ENCODE measurements around the gene PECR.
A peak's percentile ranks its signal among the peaks of the same experiment; 100 is the strongest.
"Not testable (repeated sequence)": the region's sequence is repeated elsewhere in the genome, so short reads cannot be mapped to it uniquely, and the experiment has no call there.

The PECR gene

GRCh38 chr2:216012830-216013079 lies 68.9 kb downstream of the PECR start:
- no peaks in the 10 kb centered on the region for H3K27me3 ChIP-seq (replicated peaks; ENCODE audit: insufficient read depth, low read length)
- H3K9ac ChIP-seq (ENCODE audit: low read length): peak overlapping the region; percentile 82
- H3K79me2 ChIP-seq (ENCODE audit: low read length): peaks cover 52% of the 10 kb centered on the region
- peak overlapping the region; percentile 65 for H2AFZ ChIP-seq (ENCODE audit: low read length)
- H3F3A ChIP-seq (ENCODE audit: insufficient read depth, low read length): peaks cover 42% of the 10 kb centered on the region
- peak overlapping the region; percentile 94 for H3K4me3 ChIP-seq (ENCODE audit: low read length)
- TF ChIP-seq CTCF (IDR thresholded peaks at IDR 0.05; ENCODE audit: low read length) (no peak), EZH2phosphoT487 (IDR thresholded peaks at IDR 0.05; ENCODE audit: low read length) (no peak), EZH2 (optimal IDR thresholded peaks at IDR 0.05; ENCODE audit: low read depth, low read length) (no peak)
- peak overlapping the region; percentile 60; the same call in 1 of the 2 replicates for H3K27ac ChIP-seq (ENCODE audit: low read length)
- no peak for DNase-seq
- no peaks in the 10 kb centered on the region for H3K9me2 ChIP-seq (replicated peaks; ENCODE audit: insufficient read depth, low read length)
- H3K9me3 ChIP-seq (replicated peaks; ENCODE audit: insufficient read depth, low read length): no peaks in the 10 kb centered on the region
- no peaks in the 10 kb centered on the region for H3K36me3 ChIP-seq (replicated peaks; ENCODE audit: insufficient read depth, low read length)
- peak overlapping the region; percentile 62 for H3K4me2 ChIP-seq (ENCODE audit: low read depth, low read length)
- H4K20me1 ChIP-seq (ENCODE audit: insufficient read depth, low read length): no peaks in the 10 kb centered on the region
- peaks cover 33% of the 10 kb centered on the region for H3K4me1 ChIP-seq (ENCODE audit: low read length)

DNA sequence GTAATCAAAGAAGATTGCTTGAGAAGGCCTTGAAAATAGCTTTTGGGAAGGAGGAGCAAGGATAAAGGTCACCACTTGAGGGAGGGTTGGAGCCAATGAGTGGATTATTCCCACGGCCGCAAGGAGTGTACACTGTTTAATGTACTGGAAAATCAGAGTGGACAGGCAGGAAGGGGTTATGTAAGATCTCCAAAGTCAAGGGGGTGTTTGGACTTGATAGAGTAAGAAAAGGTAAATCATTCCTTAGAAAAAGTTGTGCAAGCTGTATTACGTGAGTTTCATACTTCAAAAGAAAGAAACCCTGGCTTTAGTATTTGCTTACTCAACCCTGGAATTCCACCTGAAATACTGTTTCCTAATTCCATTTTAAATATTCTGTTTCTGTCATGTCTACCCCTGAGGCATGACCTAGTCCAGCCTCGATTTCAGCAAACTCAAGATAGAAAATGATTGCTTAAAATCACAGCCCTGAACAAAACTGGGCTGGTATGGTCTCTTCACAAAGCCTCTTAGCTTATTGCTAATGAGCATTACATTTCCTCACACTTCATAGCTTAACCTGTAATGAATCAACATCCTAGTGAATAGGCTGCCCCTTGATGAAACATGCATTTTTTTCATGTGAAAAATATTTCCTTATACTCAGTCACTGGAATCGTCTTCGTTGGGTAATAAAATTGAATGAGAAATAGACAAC lies 69.3 kb downstream of the PECR start:
- no peak for DNase-seq
- H3K27me3 ChIP-seq (replicated peaks; ENCODE audit: insufficient read depth, low read length): no peaks in the 10 kb centered on the region
- no peaks in the 10 kb centered on the region for H3K9me2 ChIP-seq (replicated peaks; ENCODE audit: insufficient read depth, low read length)
- H3K9ac ChIP-seq (ENCODE audit: low read length): peak overlapping the region; percentile 82
- peaks cover 52% of the 10 kb centered on the region for H3K79me2 ChIP-seq (ENCODE audit: low read length)
- peaks cover 32% of the 10 kb centered on the region for H3K4me1 ChIP-seq (ENCODE audit: low read length)
- no peaks in the 10 kb centered on the region for H3K36me3 ChIP-seq (replicated peaks; ENCODE audit: insufficient read depth, low read length)
- no peak for TF ChIP-seq EZH2phosphoT487 (IDR thresholded peaks at IDR 0.05; ENCODE audit: low read length)
- no peak for TF ChIP-seq CTCF (IDR thresholded peaks at IDR 0.05; ENCODE audit: low read length)
- no peak for TF ChIP-seq EZH2 (optimal IDR thresholded peaks at IDR 0.05; ENCODE audit: low read depth, low read length)
- H3F3A ChIP-seq (ENCODE audit: insufficient read depth, low read length): peaks cover 37% of the 10 kb centered on the region
- peak overlapping the region; percentile 94 for H3K4me3 ChIP-seq (ENCODE audit: low read length)
- H4K20me1 ChIP-seq (ENCODE audit: insufficient read depth, low read length): no peaks in the 10 kb centered on the region
- H3K27ac ChIP-seq (ENCODE audit: low read length): peak overlapping the region; percentile 60; the same call in 1 of the 2 replicates
- H3K9me3 ChIP-seq (replicated peaks; ENCODE audit: insufficient read depth, low read length): no peaks in the 10 kb centered on the region
- peak overlapping the region; percentile 65; the same call in 1 of the 2 replicates for H2AFZ ChIP-seq (ENCODE audit: low read length)
- peak overlapping the region; percentile 62 for H3K4me2 ChIP-seq (ENCODE audit: low read depth, low read length)

DNA sequence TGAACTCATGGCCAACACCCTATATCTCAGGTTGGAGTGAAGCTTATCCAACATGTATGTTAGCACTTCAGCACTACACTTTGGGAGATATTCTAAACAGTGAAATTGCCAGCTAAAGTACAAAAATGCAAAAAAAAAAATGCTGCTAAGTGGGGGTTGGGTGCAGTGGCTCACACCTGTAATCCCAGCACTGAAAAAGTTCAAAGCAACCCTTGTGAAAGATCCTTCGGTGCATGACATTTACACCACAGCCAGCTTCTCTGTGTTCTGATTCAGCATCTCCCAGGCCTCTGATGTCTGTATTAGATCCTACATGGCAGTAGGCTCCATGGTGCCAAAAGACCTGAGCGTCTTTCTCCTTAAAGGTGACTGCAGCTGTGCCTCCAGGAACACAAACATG lies 72.4 kb downstream of the PECR start:
- H3K9ac ChIP-seq (ENCODE audit: low read length); H3K4me2 ChIP-seq (ENCODE audit: low read depth, low read length); H3K9me3 ChIP-seq (replicated peaks; ENCODE audit: insufficient read depth, low read length); H4K20me1 ChIP-seq (ENCODE audit: insufficient read depth, low read length); H3K36me3 ChIP-seq (replicated peaks; ENCODE audit: insufficient read depth, low read length); H3K27me3 ChIP-seq (replicated peaks; ENCODE audit: insufficient read depth, low read length); H3K27ac ChIP-seq (ENCODE audit: low read length); DNase-seq; H3K4me3 ChIP-seq (ENCODE audit: low read length); H3K9me2 ChIP-seq (replicated peaks; ENCODE audit: insufficient read depth, low read length); H2AFZ ChIP-seq (ENCODE audit: low read length): not testable (repeated sequence)
- peaks cover 11% of the 10 kb centered on the region for H3K4me1 ChIP-seq (ENCODE audit: low read length)
- peaks cover 81% of the 10 kb centered on the region for H3K79me2 ChIP-seq (ENCODE audit: low read length)
- H3F3A ChIP-seq (ENCODE audit: insufficient read depth, low read length): peaks cover 10% of the 10 kb centered on the region; the same call in 1 of the 2 replicates

GRCh38 chr2:216008387-216008786 lies 73.2 kb downstream of the PECR start:
- Histone ChIP-seq H3K4me1 (ENCODE audit: low read length) (peaks cover 5% of the 10 kb centered on the region; the same call in 1 of the 2 replicates), H3K4me2 (ENCODE audit: low read depth, low read length) (no peak overlapping the region), H3F3A (ENCODE audit: insufficient read depth, low read length) (peaks cover 5% of the 10 kb centered on the region; the same call in 1 of the 2 replicates), H3K36me3 (replicated peaks; ENCODE audit: insufficient read depth, low read length) (no peaks in the 10 kb centered on the region), H3K9me3 (replicated peaks; ENCODE audit: insufficient read depth, low read length) (no peaks in the 10 kb centered on the region), H3K9me2 (replicated peaks; ENCODE audit: insufficient read depth, low read length) (no peaks in the 10 kb centered on the region), H3K79me2 (ENCODE audit: low read length) (peaks cover 87% of the 10 kb centered on the region), H2AFZ (ENCODE audit: low read length) (no peak overlapping the region), H4K20me1 (ENCODE audit: insufficient read depth, low read length) (no peaks in the 10 kb centered on the region), H3K27me3 (replicated peaks; ENCODE audit: insufficient read depth, low read length) (no peaks in the 10 kb centered on the region), H3K9ac (ENCODE audit: low read length) (no peak overlapping the region), H3K27ac (ENCODE audit: low read length) (no peak overlapping the region), H3K4me3 (ENCODE audit: low read length) (no peak overlapping the region)
- DNase-seq: no peak
- TF ChIP-seq CTCF (IDR thresholded peaks at IDR 0.05; ENCODE audit: low read length) (0 out of 2 replicates have a peak, but pooled peaks have one; percentile 9), EZH2 (optimal IDR thresholded peaks at IDR 0.05; ENCODE audit: low read depth, low read length) (no peak), EZH2phosphoT487 (IDR thresholded peaks at IDR 0.05; ENCODE audit: low read length) (no peak)

All from MM.1S (cell line).